ENCODE measurements around the gene BCL2L1. TPM values are rescaled to one million over a fixed set of nuclear protein-coding genes. Genes with fewer than 3 reads are reported as not detected.

The BCL2L1 gene
- total and polyA plus RNA-seq, 2 donors (not counting 3 experiments of a cell fraction or from before 2014, with no cell fraction given): 78.0 to 101 TPM

DNA sequence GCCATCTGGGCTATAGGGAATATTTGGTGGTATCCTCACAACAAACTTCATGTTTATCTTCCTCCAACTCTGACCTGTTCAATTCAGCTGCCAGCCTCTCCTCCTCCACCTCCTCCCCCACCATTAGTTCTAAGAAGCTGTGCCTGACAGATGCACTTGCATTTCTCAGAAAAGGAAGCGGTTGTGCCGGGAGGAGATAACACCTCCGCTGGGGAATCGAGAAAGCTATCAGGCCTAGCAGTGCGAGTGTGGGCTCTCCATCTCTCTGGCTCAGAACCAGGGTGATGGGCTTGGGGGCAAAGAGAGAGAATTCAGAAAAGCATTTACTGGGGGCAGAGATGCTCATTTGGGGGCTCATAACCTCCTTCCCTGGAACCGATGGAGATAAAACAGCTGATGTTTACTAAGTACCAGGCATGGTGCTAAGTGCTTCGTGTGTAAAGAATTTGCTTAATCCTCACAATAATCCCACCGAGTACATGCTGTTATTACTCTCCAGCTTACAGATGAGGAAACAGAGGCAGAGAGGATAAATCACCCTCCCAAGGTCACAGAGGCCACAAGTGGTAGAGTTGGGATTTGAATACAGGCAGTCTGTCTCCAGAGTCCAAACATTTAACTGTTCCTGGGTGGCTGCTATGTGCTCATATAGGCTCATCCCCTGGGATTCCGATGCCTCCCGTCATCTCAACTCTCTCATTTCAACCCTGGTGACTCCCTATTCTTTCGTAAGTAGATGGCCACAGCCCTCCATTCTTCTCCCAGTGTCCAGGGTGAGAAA is 46.6 kb downstream of the BCL2L1 start:
- H3K36me3 ChIP-seq (ENCODE audit: control insufficient read depth in 2 of 2, extremely low read depth in 1 of 2, insufficient read depth in 2 of 2, low read length in 2 of 2): peaks cover 4 to 14% of the 10 kb centered on the region in 2 experiments
- H3K9ac ChIP-seq (replicated peaks; ENCODE audit: extremely low read depth, insufficient read depth, low read length): peak overlapping the region; percentile 37
- ChIA-PET CTCF (interaction anchor here (1.0 to 6.2 kb wide), 11 partner anchors 8 to 113 kb away, joined by 3 to 97 read pairs (median 7); partner anchors contain the start of gene BCL2L1), POLR2A (interaction anchor here (0.7 to 1.6 kb wide), 2 partner anchors 14 to 48 kb away, joined by 3 to 7 read pairs; no protein-coding TSS in a partner anchor)
- H3K4me2 ChIP-seq (ENCODE audit: insufficient read depth, low read length): peak overlapping the region; percentile 75
- peaks cover 73% of the 10 kb centered on the region for H3K79me2 ChIP-seq (ENCODE audit: control insufficient read depth, insufficient read depth, low read length)
- no peaks in the 10 kb centered on the region for H3K9me1 ChIP-seq (replicated peaks; ENCODE audit: control insufficient read depth, extremely low read depth, insufficient read depth, low read length)
- no peaks in the 10 kb centered on the region for H3K9me3 ChIP-seq (replicated peaks; ENCODE audit: control insufficient read depth, insufficient read depth, low read length)
- peaks cover 63% of the 10 kb centered on the region for H3K4me1 ChIP-seq (ENCODE audit: control insufficient read depth, extremely low read depth, insufficient read depth, low read length)
- H2AFZ ChIP-seq (ENCODE audit: low read depth, low read length): no peak overlapping the region
- H3K27ac ChIP-seq (ENCODE audit: insufficient read depth, low read depth, low read length): peak overlapping the region; percentile 93
- DNase-seq (ENCODE audit: low read depth, low spot score): peak; percentile 57
- H3K27me3 ChIP-seq (ENCODE audit: control insufficient read depth in 2 of 2, insufficient read depth in 2 of 2, low read length in 2 of 2): no peaks in the 10 kb centered on the region
- dilution Hi-C loops (cut with MboI; ENCODE audit: extremely low pct_ligation_motif_present, low sequenced_read_pairs): no loop called here
- intact Hi-C loops (cut with micrococcal nuclease): loop anchor here (1.0 to 2.0 kb wide), 8 partner anchors 7 to 71 kb away; partner anchors contain the start of gene ID1
- H3K4me3 ChIP-seq (replicated peaks in 1 of 3; ENCODE audit: insufficient read depth in 1 of 3, low read depth in 1 of 3, low read length in 3 of 3): no peak overlapping the region
- H4K20me1 ChIP-seq (replicated peaks; ENCODE audit: control insufficient read depth, extremely low read depth, insufficient read depth, low read length): no peaks in the 10 kb centered on the region
- TSS peak; percentile 51 for BruUV-seq (replicated peaks)
- TF ChIP-seq EZH2 (IDR thresholded peaks at IDR 0.05; ENCODE audit: borderline replicate concordance, low read depth, low read length, severe bottlenecking) (no peak), MAX (IDR thresholded peaks at IDR 0.05; ENCODE audit: insufficient read depth, insufficient read length) (no peak), GATA2 (IDR thresholded peaks at IDR 0.05; ENCODE audit: insufficient read depth, insufficient read length, low read depth, low read length) (no peak), JUN (IDR thresholded peaks at IDR 0.05; ENCODE audit: borderline replicate concordance, insufficient read depth, insufficient read length, low read depth) (no peak), FOS (IDR thresholded peaks at IDR 0.05; ENCODE audit: borderline replicate concordance, insufficient read depth, low read length) (no peak), MYC (IDR thresholded peaks at IDR 0.05; ENCODE audit: low read depth, low read length) (no peak)
- TF ChIP-seq, protein P1, sequence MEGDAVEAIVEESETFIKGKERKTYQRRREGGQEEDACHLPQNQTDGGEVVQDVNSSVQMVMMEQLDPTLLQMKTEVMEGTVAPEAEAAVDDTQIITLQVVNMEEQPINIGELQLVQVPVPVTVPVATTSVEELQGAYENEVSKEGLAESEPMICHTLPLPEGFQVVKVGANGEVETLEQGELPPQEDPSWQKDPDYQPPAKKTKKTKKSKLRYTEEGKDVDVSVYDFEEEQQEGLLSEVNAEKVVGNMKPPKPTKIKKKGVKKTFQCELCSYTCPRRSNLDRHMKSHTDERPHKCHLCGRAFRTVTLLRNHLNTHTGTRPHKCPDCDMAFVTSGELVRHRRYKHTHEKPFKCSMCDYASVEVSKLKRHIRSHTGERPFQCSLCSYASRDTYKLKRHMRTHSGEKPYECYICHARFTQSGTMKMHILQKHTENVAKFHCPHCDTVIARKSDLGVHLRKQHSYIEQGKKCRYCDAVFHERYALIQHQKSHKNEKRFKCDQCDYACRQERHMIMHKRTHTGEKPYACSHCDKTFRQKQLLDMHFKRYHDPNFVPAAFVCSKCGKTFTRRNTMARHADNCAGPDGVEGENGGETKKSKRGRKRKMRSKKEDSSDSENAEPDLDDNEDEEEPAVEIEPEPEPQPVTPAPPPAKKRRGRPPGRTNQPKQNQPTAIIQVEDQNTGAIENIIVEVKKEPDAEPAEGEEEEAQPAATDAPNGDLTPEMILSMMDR (IDR thresholded peaks at IDR 0.05; ENCODE audit: extremely low read depth in 1 of 2, insufficient read depth in 1 of 2, low read depth in 1 of 2, low read length in 2 of 2): no peak
- peak; percentile 12 for FAIRE-seq

Measured in endothelial cell of umbilical vein (primary cell).